HG02642 (cell line): ENCODE data around the gene PSTPIP2.

Experiments
- ATAC-seq: cut with Tn5 transposase; IDR thresholded peaks from one replicate; pipeline ENCODE4 v1.9.1; 2021; ENCODE audit warnings: mild to moderate bottlenecking; ENCODE audit not compliant: unreplicated experiment, poor library complexity

Gene PSTPIP2

DNA sequence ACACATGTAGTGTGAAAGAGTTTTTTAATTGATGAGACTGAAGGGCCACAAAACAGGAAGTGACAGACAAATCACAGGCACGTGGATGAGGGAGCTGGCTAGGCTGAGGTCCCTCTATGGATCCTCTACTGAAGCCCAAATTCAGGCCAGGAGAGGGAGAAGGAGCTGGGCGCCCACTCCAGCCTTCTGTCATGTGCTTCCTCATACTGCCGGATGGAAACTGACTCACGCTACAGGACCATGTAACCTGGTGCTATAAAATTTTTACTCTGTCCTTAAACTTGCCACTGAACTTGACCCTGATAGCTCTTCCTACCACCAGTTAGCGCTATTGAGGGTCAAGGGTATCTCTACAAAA is 31.3 kb downstream of the PSTPIP2 start:
- no peak for ATAC-seq

DNA sequence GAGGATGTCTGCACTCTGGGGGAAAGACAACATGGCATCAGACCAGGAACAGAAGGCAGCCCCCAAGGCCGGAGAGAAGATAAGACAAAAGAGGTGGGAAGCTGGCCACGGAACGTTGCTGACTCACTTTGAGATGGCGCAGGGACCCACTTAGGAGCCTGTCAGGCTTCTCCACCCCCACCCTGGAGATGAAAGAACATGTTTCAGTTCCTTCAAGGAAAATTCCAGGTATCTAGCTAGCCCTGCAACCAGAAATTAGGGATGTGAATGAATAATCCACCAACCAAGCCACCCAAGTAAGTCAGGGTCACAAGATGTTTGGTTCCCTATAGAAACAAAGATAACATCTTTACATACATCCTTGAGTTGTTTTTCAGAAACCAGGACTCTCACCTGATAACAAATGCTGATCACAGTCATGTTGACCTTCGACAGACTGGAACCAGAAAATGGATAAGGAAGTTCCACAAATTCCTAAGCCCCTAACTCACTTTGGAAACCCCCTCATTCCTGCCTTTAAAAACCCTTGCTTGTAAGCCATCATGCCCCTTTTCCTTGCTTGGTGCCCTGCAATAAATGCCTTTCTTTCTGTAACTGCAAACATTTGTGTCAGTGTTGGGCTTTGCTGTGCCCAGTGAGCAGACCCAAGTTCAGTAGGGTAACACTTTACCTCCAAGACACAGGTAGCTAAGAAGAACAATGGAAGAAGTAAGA is 31.9 kb downstream of the PSTPIP2 start:
- ATAC-seq = no peak

DNA sequence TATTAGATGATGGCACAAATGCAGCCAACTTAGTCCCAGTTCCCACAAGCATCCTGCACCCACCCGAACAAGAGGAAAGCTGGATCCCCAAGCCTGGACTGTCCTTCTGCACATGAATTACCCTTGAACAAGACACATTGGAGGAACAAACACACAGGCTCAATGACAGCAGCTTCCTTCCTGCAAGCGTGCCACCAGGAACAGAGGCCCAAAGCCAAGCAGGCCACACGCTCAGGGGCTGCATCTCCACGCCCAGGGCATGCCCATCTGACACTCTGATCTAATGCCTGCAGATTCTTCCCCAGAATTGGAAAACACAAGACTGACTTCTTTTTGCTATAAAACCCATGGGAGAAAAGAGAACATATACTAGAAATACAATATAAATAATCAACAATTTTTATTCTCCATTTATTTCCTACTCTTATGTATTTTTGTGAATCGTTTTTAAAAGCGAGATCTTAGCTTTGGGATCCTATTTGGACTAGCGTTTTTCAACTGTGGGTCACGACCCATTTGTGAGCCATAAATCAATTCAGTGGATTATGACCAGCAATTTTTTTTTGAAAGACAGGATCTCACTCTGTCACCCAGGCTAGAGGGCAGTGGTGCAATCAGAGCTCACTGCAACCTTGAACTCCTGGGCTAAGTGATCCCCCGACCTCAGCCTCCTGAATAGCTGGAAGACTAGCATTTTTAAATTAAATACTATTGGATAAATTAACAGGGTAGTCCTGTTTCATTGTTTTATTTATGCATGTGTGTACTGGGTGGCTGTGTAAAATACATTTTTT is 34.4 kb downstream of the PSTPIP2 start:
- no peak for ATAC-seq

DNA sequence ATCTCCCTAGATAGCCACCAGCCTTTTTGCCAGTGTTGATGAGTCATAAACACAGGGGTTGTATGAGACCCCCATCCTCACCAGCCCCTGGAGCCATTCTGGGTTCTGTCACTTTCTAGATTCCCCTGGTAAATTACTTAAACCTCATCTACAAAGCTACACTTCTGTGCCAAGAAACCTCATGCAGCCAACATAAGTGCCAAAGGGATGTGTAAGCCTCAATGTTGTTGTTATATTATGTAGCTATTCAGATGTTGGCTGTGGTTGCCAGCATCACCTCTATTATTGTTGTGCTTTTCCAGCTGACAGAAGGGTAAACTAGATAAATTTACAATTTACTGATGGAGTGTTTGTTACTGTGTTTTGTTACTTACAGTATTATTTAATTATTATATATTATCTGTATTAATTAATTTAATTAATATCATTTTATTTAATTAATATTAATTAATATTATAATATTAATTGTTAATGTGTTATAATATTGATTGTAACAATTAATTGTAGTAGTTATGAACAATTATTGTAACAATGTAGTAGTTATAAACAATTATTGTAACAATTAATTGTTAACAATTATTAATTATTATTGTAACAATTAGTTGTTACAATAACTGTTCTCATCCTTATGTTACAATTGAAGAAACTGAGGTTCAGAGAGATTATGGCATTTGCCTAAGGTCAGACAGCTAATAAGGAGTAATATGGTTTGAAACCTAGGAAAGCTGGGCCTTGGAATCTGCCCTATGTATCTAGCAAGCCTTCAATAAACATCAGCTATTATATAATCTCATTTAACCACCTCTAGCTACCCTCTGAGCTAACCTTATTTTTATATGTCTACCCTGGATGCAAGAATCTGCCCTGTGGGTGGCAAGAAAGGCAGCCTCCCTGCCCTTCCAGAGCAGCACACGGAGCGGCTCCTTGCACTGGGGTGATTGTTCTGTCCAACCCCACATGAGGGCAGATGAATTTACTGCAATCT is 36.1 kb downstream of the PSTPIP2 start:
- no peak for ATAC-seq

DNA sequence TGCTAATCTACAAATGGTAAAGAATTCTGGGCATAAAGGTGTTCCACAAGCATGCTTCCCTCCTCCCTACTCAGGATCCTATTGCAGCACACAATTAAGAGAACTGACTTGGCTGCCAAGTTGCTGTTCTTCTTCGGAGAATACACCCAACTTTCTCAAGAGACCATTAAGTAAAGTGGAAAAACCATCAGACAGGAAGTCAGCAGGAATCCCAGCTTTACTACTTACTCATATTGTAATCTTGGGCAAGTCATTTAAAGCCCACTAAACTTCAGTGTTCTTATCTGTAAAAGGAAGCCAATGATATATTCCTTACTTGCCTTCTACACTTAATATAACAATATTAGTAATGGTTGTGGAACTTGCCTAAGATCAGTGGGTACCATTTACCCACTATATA is 37.8 kb downstream of the PSTPIP2 start:
- no peak for ATAC-seq

DNA sequence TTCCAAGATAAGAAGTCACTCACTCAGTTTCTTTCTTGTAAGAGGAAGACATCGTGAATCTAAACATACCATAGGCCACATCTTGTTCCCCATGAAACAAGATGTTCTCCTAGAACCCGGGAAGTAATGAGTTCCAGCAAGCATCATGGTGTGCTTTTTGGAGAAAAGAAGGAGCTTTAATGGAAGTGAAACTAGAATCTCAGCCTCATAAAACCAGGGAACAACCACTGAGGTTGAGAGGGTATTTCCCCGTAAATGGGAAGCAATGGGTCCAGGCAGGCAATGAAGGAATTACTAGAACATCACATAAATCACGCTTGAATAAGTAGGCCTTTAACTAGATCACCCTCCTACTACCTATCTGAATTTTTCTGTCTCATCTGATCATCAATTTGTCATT is 40.3 kb downstream of the PSTPIP2 start:
- ATAC-seq = no peak

DNA sequence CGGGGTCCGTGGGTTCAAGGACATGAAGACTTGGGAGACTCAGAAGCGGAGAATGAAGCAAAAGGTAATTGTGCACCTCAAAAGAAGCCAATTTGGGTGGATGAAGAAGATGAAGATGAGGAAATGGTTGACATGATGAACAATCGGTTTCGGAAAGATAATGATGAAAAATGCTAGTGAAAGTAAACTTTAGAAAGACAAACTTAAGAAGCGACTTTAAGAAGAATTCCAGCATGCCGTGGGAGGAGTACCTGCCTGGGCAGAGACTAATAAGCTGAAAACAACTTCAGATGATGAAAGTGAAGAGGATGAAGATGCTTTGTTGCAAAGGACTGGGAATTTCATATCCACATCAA is 43.5 kb downstream of the PSTPIP2 start:
- ATAC-seq = no peak

DNA sequence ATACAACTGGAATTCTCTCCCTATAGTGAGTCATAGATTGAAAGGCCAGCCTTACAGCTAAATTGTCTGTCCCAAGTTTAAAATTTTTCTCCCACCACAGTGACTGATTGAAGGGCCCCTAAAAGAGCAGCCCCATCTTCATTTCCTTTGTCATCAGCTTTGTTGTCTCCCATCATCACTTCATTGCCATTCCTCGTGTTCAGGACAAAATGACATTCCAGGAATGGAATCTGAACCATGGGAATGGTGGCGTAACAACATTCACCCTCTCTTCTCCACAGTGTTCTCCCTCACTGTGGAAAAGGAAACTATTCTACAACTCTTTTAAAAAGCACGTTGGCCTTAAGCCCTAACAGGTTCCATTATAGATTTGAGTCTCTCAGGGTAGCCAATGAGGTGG is 52.1 kb downstream of the PSTPIP2 start:
- ATAC-seq = no peak

DNA sequence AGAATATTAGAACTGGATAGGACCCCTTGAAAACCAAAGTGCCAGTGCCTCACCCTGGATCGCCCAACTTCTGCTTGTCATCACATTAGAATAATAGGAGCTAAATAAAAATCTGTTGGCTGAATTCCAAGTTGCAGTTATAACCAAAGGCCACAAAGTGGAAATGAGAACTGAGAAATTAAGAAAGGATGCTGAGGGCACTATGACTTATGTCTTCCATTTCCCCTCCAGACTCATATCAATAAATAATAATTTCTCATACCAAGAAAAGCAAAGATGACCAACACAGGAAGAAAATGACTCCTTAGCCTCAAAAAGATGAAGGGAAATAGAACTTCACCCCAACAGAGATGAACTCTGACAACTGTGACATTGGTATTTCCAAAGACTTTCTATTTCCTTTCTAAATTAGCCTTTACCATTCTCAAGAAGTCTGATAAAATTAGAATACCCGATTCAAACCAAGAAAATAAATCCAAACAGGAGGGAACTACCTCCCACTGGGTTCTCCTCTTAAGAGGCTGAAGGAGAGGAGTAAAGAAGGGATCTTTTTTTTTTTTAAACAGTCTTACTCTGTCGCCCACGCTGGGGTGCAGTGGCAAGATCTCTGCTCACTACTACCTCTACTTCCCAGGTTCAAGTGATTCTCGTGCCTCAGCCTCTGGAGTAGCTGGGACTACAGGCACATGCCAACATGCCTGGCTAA is 58.4 kb downstream of the PSTPIP2 start:
- no peak for ATAC-seq

DNA sequence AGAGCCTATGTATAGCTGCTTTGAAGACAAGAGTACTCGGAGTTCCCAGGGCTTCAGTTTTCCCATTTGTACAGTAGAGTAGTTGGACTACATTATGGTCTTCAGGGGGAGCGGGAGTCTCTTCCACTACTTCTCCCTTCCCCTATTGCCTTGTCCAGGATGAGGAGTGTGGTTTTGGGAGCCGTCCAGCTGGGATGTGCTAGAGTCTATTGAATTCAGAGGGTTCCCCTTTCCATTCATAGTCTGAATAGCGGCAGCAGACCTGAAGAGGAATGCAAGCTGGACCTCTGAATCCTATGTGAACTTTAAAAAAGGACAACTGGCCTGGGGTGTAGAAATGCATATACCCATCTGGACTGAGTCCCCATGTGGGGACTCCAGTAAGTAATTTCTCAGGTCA is 61.4 kb downstream of the PSTPIP2 start:
- no peak for ATAC-seq

DNA sequence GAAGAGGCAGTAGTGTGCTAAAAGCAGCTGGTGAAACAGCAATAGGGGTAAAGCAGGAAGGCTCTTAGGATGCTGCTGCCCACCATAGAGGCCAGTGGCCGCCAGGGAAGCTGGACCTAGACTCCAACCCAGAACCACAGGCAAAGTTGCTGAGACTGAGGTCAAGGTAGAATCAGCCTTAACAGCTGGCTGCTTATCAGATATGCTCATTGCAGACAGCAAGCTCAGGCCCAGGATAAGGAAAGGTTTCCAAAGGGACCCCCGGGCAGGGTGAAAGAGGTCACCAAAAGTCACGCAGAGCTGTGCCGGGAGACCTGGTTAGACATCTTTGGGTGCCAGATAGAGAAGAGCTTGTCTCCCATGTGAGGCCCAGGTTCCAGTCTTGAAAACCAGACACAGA is 62.0 kb downstream of the PSTPIP2 start:
- no peak for ATAC-seq

DNA sequence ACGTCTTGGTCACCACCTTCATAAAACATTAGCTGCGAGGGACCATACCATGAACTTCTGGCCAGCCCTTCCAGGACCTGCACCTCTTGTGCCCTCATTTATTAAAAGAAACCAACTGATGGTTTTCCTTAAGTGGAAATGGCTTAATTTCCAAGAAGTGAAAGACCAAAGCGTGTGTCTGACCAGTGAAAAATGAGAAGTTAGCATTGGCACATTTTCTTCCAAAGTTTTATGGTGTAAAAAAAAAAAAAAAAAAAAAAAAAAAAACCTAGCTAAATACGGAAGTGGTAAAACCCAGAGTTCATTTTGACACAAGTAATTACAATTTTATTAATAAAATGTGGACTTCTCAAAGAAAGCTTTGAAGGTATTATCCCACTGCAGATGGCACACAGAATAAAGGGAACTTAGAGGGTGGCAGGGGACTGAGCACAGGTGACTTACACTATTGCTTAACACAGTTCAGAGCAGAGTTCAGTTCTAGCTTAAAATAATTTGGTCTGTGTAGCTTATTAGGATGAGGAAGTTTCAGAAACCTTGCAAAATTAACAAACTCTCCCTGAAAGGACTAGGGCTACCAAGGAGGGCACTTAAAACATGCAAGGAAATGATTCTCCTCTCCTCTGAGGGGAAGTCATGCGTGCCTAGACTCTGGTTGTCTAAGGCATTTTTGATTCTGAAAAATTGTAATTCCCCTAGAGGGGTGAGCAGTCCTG is 62.8 kb downstream of the PSTPIP2 start:
- no peak for ATAC-seq

DNA sequence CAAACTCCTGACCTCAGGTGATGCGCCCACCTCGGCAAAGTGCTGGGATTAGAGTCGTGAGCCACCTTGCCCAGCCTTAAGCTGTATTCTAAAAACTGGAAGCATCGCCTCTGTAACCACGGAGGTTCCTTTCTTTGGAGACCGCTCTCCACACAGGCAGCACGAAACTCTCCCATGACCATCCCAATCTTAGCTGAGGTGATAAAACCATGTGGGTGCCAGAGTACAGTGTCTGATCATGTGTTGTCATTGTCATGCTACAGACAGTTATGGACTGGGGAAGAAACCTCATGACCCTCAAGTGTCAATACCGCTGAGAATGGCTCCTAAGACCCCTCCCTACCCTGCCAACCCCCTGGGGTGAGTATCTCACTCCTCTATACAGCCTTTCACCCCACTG is 63.5 kb downstream of the PSTPIP2 start:
- no peak for ATAC-seq

DNA sequence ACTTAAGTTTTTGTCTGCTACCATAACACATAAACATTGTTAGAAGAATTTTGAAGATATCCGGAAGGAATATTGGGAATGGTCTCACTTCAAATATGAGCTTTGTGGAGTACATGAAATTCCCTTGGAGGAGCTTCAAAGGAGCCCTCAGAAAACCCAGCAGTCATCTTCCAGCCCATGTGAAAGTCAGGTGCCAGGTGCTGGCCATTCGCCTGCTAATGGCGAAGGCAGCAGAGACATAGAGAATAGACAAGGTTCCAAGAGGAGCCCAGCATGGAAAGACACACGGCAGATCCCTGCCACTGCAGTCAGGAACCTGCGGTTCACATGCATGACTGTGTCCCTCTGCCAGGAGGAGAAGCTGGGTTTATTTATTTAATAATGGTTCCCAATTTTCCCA is 64.9 kb downstream of the PSTPIP2 start:
- ATAC-seq = no peak

DNA sequence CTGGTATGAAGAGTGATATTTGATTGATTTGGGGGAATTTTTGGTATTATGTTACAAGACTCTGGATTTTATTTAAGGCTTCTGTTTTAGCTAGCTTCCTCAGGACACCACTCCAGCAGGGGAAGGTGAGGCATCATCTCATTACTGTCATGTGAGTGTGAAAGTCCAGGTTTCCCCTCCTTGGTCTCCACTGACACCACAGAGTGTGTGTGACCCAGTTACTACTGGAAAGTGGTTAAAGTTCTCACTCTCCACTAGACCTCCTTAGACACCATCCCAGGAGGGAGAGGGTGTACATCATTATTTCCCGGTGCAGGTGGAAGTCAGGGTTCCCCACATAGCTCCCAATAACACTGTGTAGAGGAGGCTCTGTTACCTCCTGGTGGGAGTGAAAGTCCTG is 69.1 kb downstream of the PSTPIP2 start:
- ATAC-seq = no peak

DNA sequence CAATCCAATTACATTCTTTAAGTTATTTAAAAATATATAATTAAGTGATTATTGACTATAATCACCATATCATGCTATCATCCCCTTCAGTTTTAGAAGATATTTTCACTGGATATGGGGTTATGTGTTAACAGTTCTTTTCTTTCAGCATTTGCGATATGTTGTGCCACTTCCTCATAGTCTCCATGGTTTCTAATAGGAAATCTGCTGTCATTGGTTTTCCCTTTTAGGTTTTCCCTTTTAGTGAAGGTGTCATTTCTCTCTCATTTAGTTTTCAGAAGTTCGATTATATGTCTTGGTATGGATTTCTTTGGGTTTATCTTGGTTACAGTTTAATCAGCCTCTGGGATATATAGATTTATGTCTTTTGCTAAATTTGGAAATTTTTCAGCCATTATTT is 70.2 kb downstream of the PSTPIP2 start:
- no peak for ATAC-seq

DNA sequence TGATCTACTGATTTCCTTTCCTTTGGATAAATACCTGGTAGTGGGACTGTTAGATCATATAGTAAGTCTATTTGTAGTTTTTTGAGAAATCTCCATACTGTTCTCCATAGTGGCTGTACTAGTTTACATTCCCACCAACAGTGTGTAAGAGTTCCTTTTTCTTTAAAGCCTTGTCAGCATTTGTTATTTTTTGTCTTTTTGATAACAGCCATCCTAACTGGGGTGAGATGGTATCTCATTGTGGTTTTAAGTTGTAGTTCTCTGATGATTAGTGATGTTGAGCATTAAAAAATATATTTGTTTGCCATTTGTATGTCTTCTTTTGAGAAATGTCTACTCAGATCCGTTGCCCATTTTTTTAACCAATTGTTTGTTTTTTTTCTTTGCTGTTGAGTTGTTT is 71.0 kb downstream of the PSTPIP2 start:
- no peak for ATAC-seq

DNA sequence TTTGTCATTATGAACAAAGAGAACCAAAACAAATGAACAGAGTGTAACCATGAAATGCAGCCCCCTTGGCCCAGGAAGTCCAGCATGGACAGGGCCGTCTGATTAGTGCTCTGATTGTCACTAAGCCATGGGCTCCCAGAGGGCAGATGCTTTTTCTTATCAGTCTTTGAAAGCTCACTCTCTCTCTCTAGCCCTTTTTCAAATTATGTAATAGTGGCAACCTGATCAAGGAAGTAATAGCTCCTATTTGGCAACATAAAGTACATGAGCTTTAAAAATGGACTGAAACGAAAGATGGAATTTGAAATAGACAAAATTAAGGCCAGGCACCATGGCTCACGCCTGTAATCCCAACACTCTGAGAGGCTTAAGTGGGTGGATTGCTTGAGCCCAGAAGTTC is 72.5 kb downstream of the PSTPIP2 start:
- ATAC-seq = no peak

DNA sequence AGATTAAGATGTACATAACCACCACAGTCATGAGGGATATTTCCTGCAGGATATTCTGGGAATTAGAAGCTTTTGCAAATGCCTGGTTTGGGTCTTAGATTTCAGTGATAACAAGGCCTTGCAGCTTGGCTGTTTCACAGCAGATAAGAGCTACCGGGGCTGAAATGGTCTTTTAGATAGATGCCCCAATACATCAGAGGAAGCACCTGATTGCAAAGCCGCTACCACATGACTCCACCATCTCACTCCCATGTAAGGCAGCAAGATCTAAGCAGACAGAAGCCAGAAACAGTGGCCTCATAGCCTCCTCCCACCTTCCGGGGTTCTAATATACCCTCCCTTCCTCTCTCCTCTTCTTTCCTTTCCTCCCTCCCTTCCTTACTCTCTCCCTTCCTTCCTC is 73.8 kb downstream of the PSTPIP2 start:
- ATAC-seq = no peak

DNA sequence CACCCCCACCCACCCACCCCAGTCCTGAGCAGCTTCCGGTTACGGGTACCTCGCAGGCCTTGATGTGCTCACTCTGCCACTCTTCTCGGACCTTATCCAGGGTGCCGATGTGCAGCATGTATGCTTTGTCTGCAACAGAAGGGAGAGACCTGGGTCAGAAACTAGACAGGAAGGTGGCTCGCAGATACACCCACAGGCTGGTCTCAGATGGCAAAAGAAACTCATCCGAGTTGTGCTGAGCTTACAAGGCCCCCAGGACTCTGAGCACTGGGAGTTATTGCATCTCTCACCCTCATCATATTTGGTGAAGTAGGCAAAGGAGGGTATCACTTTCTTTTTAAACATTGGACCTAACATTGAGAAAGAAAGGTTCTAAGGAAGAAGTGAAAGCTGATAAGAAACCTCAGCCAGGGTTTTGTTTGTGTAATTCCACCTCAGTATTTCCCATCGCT is 74.3 kb downstream of the PSTPIP2 start:
- no peak for ATAC-seq
